B cell (primary cell): ENCODE data around the gene VWA3B.

Source experiments
- EZH2 ChIP-seq: IDR thresholded peaks from 2 replicates; pipeline ENCODE4 v1.6.1; 2012; ENCODE audit warnings: borderline replicate concordance, low read depth, mild to moderate bottlenecking, moderate library complexity, low read length; ENCODE audit not compliant: insufficient read depth, poor library complexity, severe bottlenecking
- TF ChIP-seq, protein P1 (sequence below): fragments of 200-600 bp; IDR thresholded peaks from one replicate; pipeline ENCODE4 v1.8.0; 2022; ENCODE audit warnings: antibody characterized with exemption, mild to moderate bottlenecking

DNA sequence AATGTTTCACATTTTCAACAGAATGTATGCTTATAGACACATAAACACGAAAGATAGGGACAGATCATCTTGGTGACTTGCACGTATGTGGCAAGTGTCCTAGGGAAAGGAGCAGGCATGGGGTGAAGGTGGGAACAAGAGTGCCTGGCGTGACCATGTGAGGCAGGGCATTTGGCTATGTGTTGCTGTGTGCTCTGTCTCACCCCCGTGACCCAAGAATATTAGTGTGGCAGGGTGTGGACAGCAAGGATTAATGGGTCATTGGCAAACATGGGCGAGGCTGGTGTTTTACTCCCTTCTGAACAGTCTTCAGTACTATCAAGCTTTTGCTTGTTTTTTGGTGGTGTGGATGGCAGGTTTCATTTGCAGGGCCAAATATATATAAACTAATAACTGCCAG, 1.3 kb upstream of the VWA3B start:
- TF ChIP-seq, protein P1, sequence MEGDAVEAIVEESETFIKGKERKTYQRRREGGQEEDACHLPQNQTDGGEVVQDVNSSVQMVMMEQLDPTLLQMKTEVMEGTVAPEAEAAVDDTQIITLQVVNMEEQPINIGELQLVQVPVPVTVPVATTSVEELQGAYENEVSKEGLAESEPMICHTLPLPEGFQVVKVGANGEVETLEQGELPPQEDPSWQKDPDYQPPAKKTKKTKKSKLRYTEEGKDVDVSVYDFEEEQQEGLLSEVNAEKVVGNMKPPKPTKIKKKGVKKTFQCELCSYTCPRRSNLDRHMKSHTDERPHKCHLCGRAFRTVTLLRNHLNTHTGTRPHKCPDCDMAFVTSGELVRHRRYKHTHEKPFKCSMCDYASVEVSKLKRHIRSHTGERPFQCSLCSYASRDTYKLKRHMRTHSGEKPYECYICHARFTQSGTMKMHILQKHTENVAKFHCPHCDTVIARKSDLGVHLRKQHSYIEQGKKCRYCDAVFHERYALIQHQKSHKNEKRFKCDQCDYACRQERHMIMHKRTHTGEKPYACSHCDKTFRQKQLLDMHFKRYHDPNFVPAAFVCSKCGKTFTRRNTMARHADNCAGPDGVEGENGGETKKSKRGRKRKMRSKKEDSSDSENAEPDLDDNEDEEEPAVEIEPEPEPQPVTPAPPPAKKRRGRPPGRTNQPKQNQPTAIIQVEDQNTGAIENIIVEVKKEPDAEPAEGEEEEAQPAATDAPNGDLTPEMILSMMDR, result no peak
- no peak for TF ChIP-seq EZH2
